Left ventricle myocardium inferior (tissue), 1 donor: Measurements from ENCODE around the gene PRG3. TPM values are rescaled to one million over a fixed set of nuclear protein-coding genes. Genes with fewer than 3 reads are reported as not detected.

ENCODE experiments used
- DNase-seq: peaks from one replicate; pipeline ENCODE4 v3.0.0-alpha.2; 2020
- H3K27ac ChIP-seq: fragments of 200-600 bp; replicated peaks from 2 replicates; pipeline ENCODE4 v1.8.0; 2021
- H3K27me3 ChIP-seq: fragments of 200-600 bp; 2 replicates; pipeline ENCODE4 v1.8.0; 2021; ENCODE audit warnings: low read depth
- H3K36me3 ChIP-seq: fragments of 200-600 bp; 2 replicates; pipeline ENCODE4 v1.8.0; 2021
- H3K4me1 ChIP-seq: fragments of 200-600 bp; 2 replicates; pipeline ENCODE4 v1.8.0; 2021
- H3K4me3 ChIP-seq: fragments of 200-600 bp; 2 replicates; pipeline ENCODE4 v1.8.0; 2021; ENCODE audit warnings: mild to moderate bottlenecking, moderate library complexity
- H3K9me3 ChIP-seq: fragments of 200-600 bp; replicated peaks from 2 replicates; pipeline ENCODE4 v1.8.0; 2021
- CTCF ChIP-seq: fragments of 200-600 bp; IDR thresholded peaks from 2 replicates; pipeline ENCODE4 v1.8.0; 2021; ENCODE audit warnings: antibody characterized with exemption, mild to moderate bottlenecking, borderline replicate concordance
- intact Hi-C: fragments of 100-400 bp; cut with micrococcal nuclease; formaldehyde crosslinking; loops from one replicate; pipeline ENCODE4 v1.11.0; 2022
- total RNA-seq: library from RNA; stranded (reverse); fragmentation: NEBNext Ultra II Directional; extraction: Animal tissue kit (Norgen Biotek cat#: 25700); gene quantifications from one replicate; pipeline ENCODE4 v1.2.1, GENCODE V29; 2021
- donor health status: DM: no; HTN: yes; CAD: no; lungs with severe emphysema.

The PRG3 gene
- total RNA-seq, 1 donor from 2014 or later: not detected

DNA sequence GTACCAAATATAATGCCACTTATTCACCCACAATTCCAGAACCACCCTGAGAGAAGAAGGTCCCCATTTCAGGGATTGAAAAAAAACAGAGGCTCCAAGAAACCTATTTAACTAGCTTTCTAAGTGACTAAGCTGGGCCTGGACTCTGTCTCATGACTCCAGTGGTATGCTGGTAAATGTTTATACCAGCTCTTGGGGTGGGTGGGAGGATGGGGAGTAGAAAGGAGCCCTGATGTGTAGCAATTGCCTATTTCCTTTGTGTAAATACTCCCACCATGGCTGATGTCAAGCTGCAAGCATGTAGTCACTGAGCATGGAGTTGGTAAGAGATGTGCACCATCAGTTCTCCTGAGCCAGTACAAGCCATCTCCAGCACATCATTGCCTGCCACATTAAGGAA lies 2.8 kb downstream of the PRG3 start:
- no peak for DNase-seq
- intact Hi-C loops: no loop called here
- no peak overlapping the region for H3K27ac ChIP-seq
- H3K9me3 ChIP-seq: no peaks in the 10 kb centered on the region
- no peaks in the 10 kb centered on the region for H3K36me3 ChIP-seq
- H3K27me3 ChIP-seq: peaks cover 20% of the 10 kb centered on the region
- TF ChIP-seq CTCF: no peak
- peaks cover 10% of the 10 kb centered on the region for H3K4me1 ChIP-seq
- no peak overlapping the region for H3K4me3 ChIP-seq

GRCh38 chr11:57377107-57377506 lies 3.8 kb downstream of the PRG3 start:
- TF ChIP-seq CTCF: no peak
- intact Hi-C loops: no loop called here
- H3K36me3 ChIP-seq: no peaks in the 10 kb centered on the region

GRCh38 chr11:57376095-57377090 lies 4.6 kb downstream of the PRG3 start:
- Histone ChIP-seq H3K36me3 (no peaks in the 10 kb centered on the region), H3K4me3 (no peak overlapping the region), H3K9me3 (no peaks in the 10 kb centered on the region), H3K27ac (no peak overlapping the region), H3K4me1 (peaks cover 21% of the 10 kb centered on the region), H3K27me3 (peaks cover 20% of the 10 kb centered on the region)
- DNase-seq: no peak
- TF ChIP-seq CTCF: no peak
- intact Hi-C loops: no loop called here

More at GRCh38 chr11:57377107-57377506, 3.8 kb downstream of the PRG3 start:
- Histone ChIP-seq H3K27ac (no peak overlapping the region), H3K4me3 (no peak overlapping the region), H3K4me1 (peaks cover 20% of the 10 kb centered on the region), H3K27me3 (peaks cover 20% of the 10 kb centered on the region), H3K9me3 (no peaks in the 10 kb centered on the region)
- no peak for DNase-seq

DNA sequence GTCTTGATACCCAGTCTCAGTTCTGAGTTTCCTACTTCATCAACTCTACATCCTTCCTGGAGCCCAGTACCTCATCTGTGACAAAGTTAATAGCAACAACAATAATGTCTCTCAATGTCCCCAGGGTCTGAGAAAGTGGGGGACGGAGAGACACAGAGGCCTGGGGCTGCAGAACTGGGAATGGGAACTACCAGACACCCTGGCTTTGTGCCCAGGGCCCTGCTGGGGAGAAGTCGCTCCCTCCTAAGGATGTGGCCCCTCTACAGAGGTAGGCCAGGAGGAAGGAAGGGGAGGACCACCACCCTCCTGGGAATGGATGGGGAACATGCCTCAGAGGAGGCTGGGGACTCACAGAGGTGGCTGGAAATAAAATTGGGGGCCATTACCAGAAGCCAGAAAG lies 5.5 kb downstream of the PRG3 start:
- Histone ChIP-seq H3K4me1 (peaks cover 21% of the 10 kb centered on the region), H3K4me3 (no peak overlapping the region), H3K27ac (no peak overlapping the region), H3K36me3 (no peaks in the 10 kb centered on the region), H3K27me3 (peaks cover 20% of the 10 kb centered on the region), H3K9me3 (no peaks in the 10 kb centered on the region)
- no peak for TF ChIP-seq CTCF
- DNase-seq: no peak
- intact Hi-C loops: no loop called here

GRCh38 chr11:57374966-57375365 lies 6.0 kb downstream of the PRG3 start:
- Histone ChIP-seq H3K9me3 (no peaks in the 10 kb centered on the region), H3K36me3 (no peaks in the 10 kb centered on the region), H3K27me3 (peaks cover 20% of the 10 kb centered on the region), H3K27ac (no peak overlapping the region), H3K4me1 (peaks cover 21% of the 10 kb centered on the region), H3K4me3 (no peak overlapping the region)
- intact Hi-C loops: no loop called here
- TF ChIP-seq CTCF: no peak
- no peak for DNase-seq
